Nephron (organoid): Measurements from ENCODE around the gene SLC7A14.
A peak's percentile ranks its signal among the peaks of the same experiment; 100 is the strongest.

Experiments used
- H3K27ac Mint-ChIP-seq, 3 experiments: 2 replicates each; pipeline ENCODE4 v1.8.0; 2020; ENCODE audit warnings: mixed read lengths in 3 of 3, mild to moderate bottlenecking in 2 of 3, moderate library complexity in 1 of 3
- H3K27me3 Mint-ChIP-seq: 2 replicates; pipeline ENCODE4 v1.8.0; 2021; ENCODE audit warnings: low read depth, mild to moderate bottlenecking, moderate library complexity, mixed read lengths
- H3K36me3 Mint-ChIP-seq: 2 replicates; pipeline ENCODE4 v1.8.0; 2020; ENCODE audit warnings: low read depth, mixed read lengths
- H3K4me1 Mint-ChIP-seq: 2 replicates; pipeline ENCODE4 v1.8.0; 2020; ENCODE audit warnings: mixed read lengths
- H3K4me3 Mint-ChIP-seq, 3 experiments: 2 replicates each; pipeline ENCODE4 v1.8.0; 2020; ENCODE audit warnings: mild to moderate bottlenecking in 3 of 3, mixed read lengths in 3 of 3, moderate library complexity in 2 of 3
- H3K9me3 Mint-ChIP-seq: 2 replicates; pipeline ENCODE4 v1.8.0; 2020; ENCODE audit warnings: mixed read lengths
- TF ChIP-seq, protein P1 (sequence below), 3 experiments: fragments of 200-600 bp; sonication (generic); IDR thresholded peaks; one replicate each; pipeline ENCODE4 v1.5.0; 2021; ENCODE audit warnings: antibody characterized with exemption in 3 of 3; ENCODE audit not compliant: unreplicated experiment in 3 of 3

SLC7A14 gene

DNA sequence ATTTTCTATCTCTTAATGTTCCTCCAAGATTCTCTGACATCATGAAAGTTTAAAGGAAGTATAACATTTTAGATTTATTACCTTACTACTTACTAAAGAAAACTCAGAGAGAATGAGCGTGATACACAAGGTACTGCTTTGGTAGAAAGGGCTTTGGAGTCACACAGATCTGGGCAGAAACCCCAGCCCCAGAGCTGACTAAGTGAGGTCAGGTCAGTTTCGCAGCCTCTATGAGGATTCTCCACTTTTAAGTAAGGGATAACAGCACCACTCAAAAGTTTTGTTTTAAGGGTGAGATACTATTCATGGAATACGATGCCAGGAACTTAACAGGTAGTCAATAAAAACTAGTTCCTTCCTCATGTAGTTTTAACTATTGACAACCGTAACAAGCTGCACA lies 91.1 kb downstream of the SLC7A14 start:
- H3K36me3 Mint-ChIP-seq: no peaks in the 10 kb centered on the region
- peaks cover 48% of the 10 kb centered on the region for H3K4me1 Mint-ChIP-seq
- H3K4me3 Mint-ChIP-seq: peak overlapping the region in 1 of 3 experiments; percentile 62
- TF ChIP-seq, protein P1, sequence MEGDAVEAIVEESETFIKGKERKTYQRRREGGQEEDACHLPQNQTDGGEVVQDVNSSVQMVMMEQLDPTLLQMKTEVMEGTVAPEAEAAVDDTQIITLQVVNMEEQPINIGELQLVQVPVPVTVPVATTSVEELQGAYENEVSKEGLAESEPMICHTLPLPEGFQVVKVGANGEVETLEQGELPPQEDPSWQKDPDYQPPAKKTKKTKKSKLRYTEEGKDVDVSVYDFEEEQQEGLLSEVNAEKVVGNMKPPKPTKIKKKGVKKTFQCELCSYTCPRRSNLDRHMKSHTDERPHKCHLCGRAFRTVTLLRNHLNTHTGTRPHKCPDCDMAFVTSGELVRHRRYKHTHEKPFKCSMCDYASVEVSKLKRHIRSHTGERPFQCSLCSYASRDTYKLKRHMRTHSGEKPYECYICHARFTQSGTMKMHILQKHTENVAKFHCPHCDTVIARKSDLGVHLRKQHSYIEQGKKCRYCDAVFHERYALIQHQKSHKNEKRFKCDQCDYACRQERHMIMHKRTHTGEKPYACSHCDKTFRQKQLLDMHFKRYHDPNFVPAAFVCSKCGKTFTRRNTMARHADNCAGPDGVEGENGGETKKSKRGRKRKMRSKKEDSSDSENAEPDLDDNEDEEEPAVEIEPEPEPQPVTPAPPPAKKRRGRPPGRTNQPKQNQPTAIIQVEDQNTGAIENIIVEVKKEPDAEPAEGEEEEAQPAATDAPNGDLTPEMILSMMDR (IDR thresholded peaks at IDR 0.05; ENCODE audit: unreplicated experiment in 3 of 3): no peak
- H3K9me3 Mint-ChIP-seq: peaks cover 2% of the 10 kb centered on the region
- peak overlapping the region in 2 of 3 experiments; percentile 94 to 97 for H3K27ac Mint-ChIP-seq
- peaks cover 9% of the 10 kb centered on the region for H3K27me3 Mint-ChIP-seq

DNA sequence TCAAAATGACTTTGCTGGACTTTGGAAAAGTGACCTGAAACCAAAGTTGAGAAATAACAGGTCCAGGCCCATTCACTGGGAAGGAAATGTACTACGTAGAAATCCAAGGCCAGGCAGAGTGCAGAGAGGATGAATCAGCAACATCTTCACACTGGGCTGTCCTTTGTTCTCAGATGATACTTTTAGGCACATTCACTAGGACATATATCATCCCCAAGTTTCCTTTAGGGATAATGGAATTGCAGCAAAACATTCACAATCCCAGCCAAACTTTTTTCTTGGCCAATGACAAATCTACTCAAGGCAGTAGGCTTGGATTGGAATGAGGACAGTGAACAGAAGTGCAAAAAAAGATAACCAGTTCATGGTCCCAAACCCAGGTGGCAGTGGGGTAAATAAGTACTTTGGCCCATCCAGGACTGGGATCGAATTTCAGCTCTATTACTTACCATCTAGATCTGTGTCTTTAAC lies 92.1 kb downstream of the SLC7A14 start:
- Mint-ChIP-seq H3K27me3 (peaks cover 6% of the 10 kb centered on the region), H3K9me3 (peaks cover 2% of the 10 kb centered on the region), H3K4me3 (no peak overlapping the region), H3K36me3 (no peaks in the 10 kb centered on the region), H3K27ac (peak overlapping the region in 2 of 3 experiments; percentile 94 to 97), H3K4me1 (peaks cover 48% of the 10 kb centered on the region)
- TF ChIP-seq, protein P1 (IDR thresholded peaks at IDR 0.05; ENCODE audit: unreplicated experiment in 3 of 3): no peak

DNA sequence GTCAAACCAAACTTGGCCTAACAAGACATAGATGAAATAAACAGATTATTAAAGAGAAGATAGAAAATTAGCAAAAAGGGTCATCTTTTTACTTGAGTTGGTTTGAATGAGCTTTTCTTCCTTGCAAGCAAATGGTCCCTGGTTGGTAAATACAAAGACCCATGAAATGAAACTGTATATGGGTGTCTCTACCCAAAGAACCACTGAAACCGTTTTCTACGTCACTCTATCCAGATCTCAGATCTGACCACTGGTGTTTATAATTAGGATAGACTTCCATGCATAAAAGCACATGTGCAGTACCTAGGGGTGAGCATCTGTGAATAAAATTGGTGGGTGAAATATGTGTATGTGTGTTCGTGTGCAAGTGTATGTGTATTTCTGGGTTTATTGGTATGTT lies 94.0 kb downstream of the SLC7A14 start:
- Mint-ChIP-seq H3K27me3 (peaks cover 6% of the 10 kb centered on the region), H3K4me3 (no peak overlapping the region), H3K9me3 (peaks cover 2% of the 10 kb centered on the region), H3K27ac (peak overlapping the region in 1 of 3 experiments; percentile 94), H3K36me3 (no peaks in the 10 kb centered on the region), H3K4me1 (peaks cover 34% of the 10 kb centered on the region)
- TF ChIP-seq, protein P1 (IDR thresholded peaks at IDR 0.05; ENCODE audit: unreplicated experiment in 3 of 3): no peak

DNA sequence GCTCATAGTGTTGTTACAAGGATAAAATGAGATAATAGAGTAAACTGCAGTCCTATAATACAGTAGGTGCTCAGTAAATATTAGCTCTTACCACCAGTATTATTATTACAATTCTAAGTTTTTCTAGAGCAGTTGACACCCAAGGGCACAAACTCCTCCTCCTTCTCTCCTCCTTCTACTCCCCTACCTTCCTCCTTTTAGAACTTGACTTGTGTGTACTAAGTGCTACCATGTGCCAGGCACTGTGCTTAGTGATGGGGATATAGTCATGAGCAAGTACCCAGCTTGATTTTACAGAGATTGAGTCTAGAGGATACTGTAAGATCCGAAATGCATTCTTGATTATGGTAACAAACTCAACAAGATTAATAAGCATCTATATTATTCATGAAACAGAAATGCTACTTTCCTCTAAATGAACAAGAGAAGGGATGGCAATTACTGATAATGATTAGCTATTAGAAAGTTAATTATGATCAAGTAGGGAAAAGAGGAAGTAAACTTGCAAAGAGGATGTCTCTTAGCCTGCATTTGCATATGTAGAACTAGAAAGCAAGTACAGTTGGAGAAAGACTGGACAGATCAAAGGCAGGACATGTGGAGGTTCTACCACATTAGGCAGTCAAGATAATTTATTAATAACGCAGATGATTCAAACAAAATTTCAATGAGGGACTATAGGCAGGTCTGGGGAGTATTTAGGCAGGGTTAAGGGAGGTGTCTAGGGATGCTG lies 94.9 kb downstream of the SLC7A14 start:
- peaks cover 2% of the 10 kb centered on the region for H3K9me3 Mint-ChIP-seq
- no peaks in the 10 kb centered on the region for H3K36me3 Mint-ChIP-seq
- no peak overlapping the region for H3K4me3 Mint-ChIP-seq
- TF ChIP-seq, protein P1 (IDR thresholded peaks at IDR 0.05; ENCODE audit: unreplicated experiment in 3 of 3): no peak
- peaks cover 5% of the 10 kb centered on the region for H3K27me3 Mint-ChIP-seq
- H3K4me1 Mint-ChIP-seq: peaks cover 32% of the 10 kb centered on the region
- no peak overlapping the region for H3K27ac Mint-ChIP-seq

DNA sequence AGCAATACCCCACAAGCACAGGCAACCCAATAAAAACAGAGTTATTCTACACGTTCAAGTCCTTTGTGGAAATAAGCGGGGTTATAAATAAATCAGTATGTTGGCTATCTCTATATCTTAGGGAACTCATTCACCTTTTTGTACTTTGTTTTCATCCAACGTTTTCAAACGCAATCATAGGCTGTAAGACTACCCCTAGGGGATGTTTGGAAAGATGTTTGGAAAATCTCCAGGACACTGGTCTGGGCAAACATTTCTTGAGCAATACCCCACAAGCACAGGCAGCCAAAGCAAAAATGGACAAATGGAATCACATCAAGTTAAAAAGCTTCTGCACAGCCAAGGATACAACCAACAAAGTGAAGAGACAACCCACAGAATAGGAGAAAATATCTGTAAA lies 97.1 kb downstream of the SLC7A14 start:
- peaks cover 16% of the 10 kb centered on the region for H3K4me1 Mint-ChIP-seq
- peak overlapping the region in 1 of 3 experiments; percentile 22 for H3K27ac Mint-ChIP-seq
- no peak overlapping the region for H3K4me3 Mint-ChIP-seq
- no peaks in the 10 kb centered on the region for H3K27me3 Mint-ChIP-seq
- no peaks in the 10 kb centered on the region for H3K9me3 Mint-ChIP-seq
- TF ChIP-seq, protein P1 (IDR thresholded peaks at IDR 0.05; ENCODE audit: unreplicated experiment in 3 of 3): no peak
- no peaks in the 10 kb centered on the region for H3K36me3 Mint-ChIP-seq

DNA sequence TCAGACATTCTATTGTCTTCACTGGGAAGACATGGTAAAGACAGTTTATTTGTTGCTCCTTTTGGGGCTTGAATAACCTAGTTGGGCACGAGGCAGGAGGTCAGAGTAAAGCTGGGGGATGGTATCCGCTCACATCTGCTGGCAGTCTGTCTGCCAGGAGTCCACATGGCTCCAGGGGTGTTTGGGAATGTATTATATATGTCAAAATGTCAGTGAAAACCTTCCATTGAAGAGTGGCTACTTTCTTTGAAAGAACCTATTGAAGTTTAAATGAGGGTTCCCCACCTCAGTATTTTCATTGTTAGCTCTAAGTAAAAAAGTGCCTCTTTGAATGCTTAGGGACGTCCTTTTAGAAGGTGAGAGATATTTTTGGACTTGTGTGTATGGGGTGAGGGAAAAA lies 98.8 kb downstream of the SLC7A14 start:
- TF ChIP-seq, protein P1 (IDR thresholded peaks at IDR 0.05; ENCODE audit: unreplicated experiment in 3 of 3): no peak
- Mint-ChIP-seq H3K4me1 (peaks cover 4% of the 10 kb centered on the region), H3K27ac (peak overlapping the region in 2 of 3 experiments; percentile 8 to 52), H3K36me3 (no peaks in the 10 kb centered on the region), H3K9me3 (no peaks in the 10 kb centered on the region), H3K27me3 (no peaks in the 10 kb centered on the region), H3K4me3 (no peak overlapping the region)
